ENCODE data around the gene NPR1. TPM values are rescaled to one million over a fixed set of nuclear protein-coding genes. Genes with fewer than 3 reads are reported as not detected.

NPR1 gene
- polyA plus RNA-seq, 3 donors from 2014 or later, result not detected

DNA sequence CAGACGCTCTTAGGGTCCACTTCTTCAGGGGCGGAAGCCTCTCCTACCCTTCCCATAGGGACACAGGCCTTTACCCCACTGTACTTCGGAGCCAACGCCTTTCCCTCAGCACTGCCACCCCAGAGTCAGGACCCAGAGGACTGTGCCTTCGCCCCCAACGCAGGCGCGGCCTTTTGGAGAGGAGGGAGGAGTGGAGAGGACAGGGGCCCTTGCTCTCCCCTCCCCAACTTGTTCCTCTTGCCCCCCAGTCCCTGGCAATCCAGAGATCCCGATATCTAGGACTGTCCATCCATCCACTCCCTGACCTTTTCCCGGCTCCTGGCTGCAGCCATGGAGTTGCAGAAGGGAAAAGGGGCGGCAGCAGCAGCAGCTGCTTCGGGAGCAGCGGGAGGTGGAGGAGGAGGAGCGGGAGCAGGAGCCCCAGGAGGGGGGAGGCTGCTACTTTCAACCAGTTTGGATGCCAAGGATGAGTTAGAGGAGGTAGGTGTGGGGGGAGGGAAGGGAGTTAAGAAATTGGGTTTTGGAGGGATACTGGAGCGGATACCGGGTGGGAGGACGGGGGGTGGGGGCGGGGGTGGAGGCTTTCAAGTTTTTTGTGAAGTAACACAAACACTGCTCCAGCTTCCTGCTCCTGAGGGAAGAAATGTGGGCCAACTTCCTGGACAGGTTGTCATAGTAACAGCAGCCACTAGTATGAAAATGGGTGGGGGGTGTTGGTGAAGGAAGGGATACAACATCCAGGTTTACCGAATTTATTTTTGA is 50.0 kb downstream of the NPR1 start:
- Mint-ChIP-seq H3K9me3 (no peaks in the 10 kb centered on the region), H3K27ac (peak overlapping the region; percentile 93 to 97 (median 94)), H3K27me3 (ENCODE audit: low read depth in 3 of 3) (peaks cover 4 to 7% (median 7%) of the 10 kb centered on the region in 3 donors), H3K4me3 (peak overlapping the region; percentile 84 to 96 (median 91)), H3K4me1 (peaks cover 25 to 40% of the 10 kb centered on the region in 2 donors), H3K36me3 (peaks cover 0 to 6% (median 0%) of the 10 kb centered on the region in 3 donors)
- no peak for DNase-seq

DNA sequence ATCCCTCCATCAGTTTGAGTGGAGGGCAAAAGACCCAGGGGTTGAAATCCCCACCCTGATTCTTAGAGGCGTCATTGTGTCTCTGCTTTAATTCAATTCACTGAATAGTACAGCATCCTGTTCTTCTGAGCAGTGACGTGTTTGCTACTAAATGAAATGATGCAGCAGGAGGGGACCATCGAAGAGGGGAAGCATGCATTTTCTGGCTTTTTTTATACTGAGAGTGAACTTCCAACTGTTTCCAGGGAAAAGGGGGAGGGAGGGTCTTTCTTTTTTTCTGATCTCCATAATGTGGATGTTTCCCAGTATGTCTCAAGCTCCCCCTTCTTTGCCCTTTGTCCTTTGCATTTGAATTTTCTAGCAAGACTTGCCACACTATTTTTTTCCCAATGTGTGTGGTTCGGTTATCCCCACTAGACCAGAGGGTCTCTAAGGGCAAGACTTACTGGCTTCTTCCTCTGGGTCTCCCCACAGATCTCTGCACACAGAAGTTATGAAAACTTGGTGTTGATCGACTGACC is 52.0 kb downstream of the NPR1 start:
- Mint-ChIP-seq H3K27me3 (ENCODE audit: low read depth in 3 of 3) (peaks cover 4 to 7% (median 5%) of the 10 kb centered on the region in 3 donors), H3K27ac (peak overlapping the region; percentile 52 to 84 (median 58)), H3K36me3 (peaks cover 0 to 9% (median 5%) of the 10 kb centered on the region in 3 donors), H3K4me1 (peaks cover 25 to 47% of the 10 kb centered on the region in 2 donors), H3K4me3 (peak overlapping the region in 4 of 5 donors; percentile 27 to 45 (median 37)), H3K9me3 (no peaks in the 10 kb centered on the region)
- DNase-seq, result no peak

DNA sequence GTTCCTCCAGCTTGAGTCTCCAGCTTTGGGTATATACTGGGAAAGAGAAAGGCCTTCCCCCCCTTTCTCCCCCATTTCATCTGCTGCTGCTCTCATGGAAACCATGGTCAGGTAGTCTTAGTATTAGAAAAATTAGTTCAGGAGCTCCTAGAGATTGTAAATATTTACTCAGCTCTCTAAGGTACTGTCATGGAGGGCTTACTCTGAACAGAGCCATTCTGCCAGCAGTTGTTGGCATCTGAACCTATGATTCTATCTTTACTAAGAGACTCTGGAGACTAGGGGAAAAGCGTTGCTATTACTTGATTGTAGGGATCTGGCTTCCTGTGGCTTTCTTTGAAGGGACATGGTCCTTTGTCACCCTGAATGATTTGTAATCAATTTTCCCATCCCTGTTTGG is 55.5 kb downstream of the NPR1 start:
- H3K27ac Mint-ChIP-seq, result no peak overlapping the region
- no peak for DNase-seq
- peaks cover 0 to 1% (median 0%) of the 10 kb centered on the region in 3 donors for H3K27me3 Mint-ChIP-seq (ENCODE audit: low read depth in 3 of 3)
- peaks cover 0 to 12% (median 5%) of the 10 kb centered on the region in 3 donors for H3K36me3 Mint-ChIP-seq
- H3K4me3 Mint-ChIP-seq, result no peak overlapping the region
- H3K4me1 Mint-ChIP-seq, result peaks cover 19 to 31% of the 10 kb centered on the region in 2 donors
- no peaks in the 10 kb centered on the region for H3K9me3 Mint-ChIP-seq

DNA sequence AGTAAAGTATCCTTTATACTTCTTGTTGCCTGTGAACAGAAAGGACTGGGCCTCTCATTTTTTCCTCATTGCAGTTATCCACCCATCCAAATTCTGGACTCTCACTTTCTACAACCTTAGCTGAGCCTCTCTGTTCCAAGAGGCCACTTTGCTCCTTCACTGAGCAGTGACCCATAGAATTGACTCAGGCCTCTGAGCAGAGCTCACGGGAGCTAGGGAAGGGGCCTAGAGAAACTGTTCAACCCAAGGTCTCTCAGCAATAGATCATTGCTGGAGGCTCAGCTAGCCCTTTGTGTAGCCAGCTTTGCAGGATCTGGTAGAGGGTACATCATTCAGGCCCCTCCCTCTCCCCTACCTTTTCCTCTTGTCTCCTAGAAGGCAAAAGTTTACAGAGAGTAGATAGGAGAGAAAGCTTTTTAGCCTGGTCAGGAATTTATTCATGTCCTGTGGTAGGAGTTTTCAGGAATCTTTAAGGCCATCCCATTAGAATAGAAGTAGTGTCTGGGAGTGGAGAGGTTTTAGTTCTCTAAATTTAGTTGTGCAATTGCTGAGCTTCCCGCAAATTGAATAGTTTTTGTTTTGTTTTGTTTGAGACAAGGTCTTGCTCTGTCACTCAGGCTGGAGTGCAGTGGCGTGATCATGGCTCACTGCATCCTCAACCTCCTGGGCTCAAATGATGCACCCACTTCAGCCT is 56.1 kb downstream of the NPR1 start:
- peaks cover 13 to 25% of the 10 kb centered on the region in 2 donors for H3K4me1 Mint-ChIP-seq
- DNase-seq, result no peak
- H3K36me3 Mint-ChIP-seq, result peaks cover 0 to 12% (median 5%) of the 10 kb centered on the region in 3 donors
- H3K27ac Mint-ChIP-seq, result peak overlapping the region in 2 of 6 donors; percentile 34 to 51
- no peak overlapping the region for H3K4me3 Mint-ChIP-seq
- peaks cover 0 to 1% (median 0%) of the 10 kb centered on the region in 3 donors for H3K27me3 Mint-ChIP-seq (ENCODE audit: low read depth in 3 of 3)
- no peaks in the 10 kb centered on the region for H3K9me3 Mint-ChIP-seq

DNA sequence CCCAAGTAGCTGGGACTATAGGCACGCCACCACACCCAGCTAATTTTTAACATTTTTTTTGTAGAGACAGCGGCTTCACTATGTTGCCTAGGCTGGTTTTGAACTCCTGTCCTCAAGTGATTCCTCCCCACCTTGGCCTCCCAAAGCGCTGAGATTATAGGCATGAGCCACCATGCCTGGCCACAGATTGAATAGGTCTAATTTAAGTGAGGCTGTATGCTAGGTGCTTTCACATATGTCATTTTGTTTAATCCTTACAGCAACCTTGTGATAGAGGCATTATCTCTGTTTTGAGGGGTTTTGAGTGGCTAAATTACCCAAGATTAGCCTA is 56.6 kb downstream of the NPR1 start:
- no peak overlapping the region for H3K4me3 Mint-ChIP-seq
- H3K9me3 Mint-ChIP-seq, result no peaks in the 10 kb centered on the region
- H3K27ac Mint-ChIP-seq, result peak overlapping the region in 2 of 6 donors; percentile 50 to 51
- peaks cover 0 to 1% (median 0%) of the 10 kb centered on the region in 3 donors for H3K27me3 Mint-ChIP-seq (ENCODE audit: low read depth in 3 of 3)
- peaks cover 0 to 12% (median 5%) of the 10 kb centered on the region in 3 donors for H3K36me3 Mint-ChIP-seq
- DNase-seq, result no peak
- peaks cover 9 to 20% of the 10 kb centered on the region in 2 donors for H3K4me1 Mint-ChIP-seq

DNA sequence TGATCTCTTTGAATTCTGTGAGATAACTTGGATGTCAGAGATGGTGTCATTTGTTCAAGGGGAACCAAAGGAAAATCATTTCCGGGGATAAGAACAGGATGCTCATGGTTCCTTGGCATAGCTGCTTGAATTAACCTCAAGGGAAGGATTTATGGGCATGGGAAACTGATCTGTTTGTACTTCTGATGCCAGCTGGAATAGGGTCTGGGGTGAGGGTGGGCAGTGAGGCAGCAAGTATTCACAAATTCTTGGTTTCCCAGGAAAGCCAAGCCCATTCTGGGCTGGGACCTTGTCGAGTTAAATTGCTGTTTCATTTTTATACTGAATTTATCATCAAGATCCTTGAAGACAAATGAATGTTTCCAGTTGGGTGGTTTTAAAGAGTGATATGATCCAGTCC is 63.5 kb downstream of the NPR1 start:
- Mint-ChIP-seq H3K27me3 (ENCODE audit: low read depth in 3 of 3) (no peaks in the 10 kb centered on the region), H3K9me3 (no peaks in the 10 kb centered on the region), H3K27ac (peak overlapping the region in 3 of 6 donors; percentile 1 to 53 (median 22)), H3K4me3 (no peak overlapping the region), H3K4me1 (peaks cover 0 to 4% of the 10 kb centered on the region in 2 donors), H3K36me3 (peaks cover 28 to 50% (median 29%) of the 10 kb centered on the region in 3 donors)
- no peak for DNase-seq

DNA sequence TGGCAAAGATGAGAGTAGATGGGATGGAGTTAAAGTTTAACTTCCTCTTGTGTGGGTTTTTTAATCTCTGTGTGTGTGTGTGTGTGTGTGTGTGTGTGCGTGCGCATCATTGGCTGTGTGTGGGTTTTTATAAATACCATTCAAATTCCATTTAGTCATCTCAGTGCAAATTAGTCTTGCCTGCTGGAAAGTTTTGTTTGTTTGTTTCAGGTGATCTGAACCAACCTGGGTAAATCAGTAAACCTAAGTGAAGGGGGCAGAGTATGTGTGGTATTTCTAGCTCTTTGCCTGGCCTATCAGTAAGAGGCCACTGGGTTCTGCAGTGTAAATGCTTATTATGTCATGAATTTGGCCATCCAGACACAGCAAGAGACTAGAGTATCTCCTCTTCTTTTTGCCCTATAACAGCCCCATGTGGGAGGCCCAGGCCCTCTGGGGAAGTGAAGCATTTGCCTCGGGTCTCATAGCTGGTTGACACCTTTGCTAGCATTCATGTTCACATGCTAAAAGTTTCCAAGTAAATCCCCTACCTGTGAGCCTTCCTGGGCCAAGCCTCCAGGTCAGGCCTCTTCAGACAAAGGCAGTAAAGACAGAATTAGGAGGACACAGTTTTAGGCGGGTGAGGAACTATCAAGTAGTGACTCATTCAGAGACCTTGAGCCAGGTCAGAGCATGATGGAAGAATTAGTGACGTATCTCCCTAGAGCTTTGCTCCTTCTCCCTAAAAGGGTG is 64.1 kb downstream of the NPR1 start:
- no peaks in the 10 kb centered on the region for H3K9me3 Mint-ChIP-seq
- H3K4me3 Mint-ChIP-seq, result no peak overlapping the region
- no peaks in the 10 kb centered on the region for H3K27me3 Mint-ChIP-seq (ENCODE audit: low read depth in 3 of 3)
- H3K27ac Mint-ChIP-seq, result peak overlapping the region in 2 of 6 donors; percentile 1 to 5
- DNase-seq, result no peak
- H3K36me3 Mint-ChIP-seq, result peaks cover 30 to 54% (median 34%) of the 10 kb centered on the region in 3 donors
- H3K4me1 Mint-ChIP-seq, result peaks cover 0 to 4% of the 10 kb centered on the region in 2 donors

Other genes with a start within 250 kb of the NPR1 start
- gene S100A7, start 218.0 kb upstream of the NPR1 start, polyA plus RNA-seq, result not detected
- gene S100A6, start 142.7 kb upstream of the NPR1 start, polyA plus RNA-seq, result 100 to 1,000 TPM; 472 to 828 (median 543) TPM
- gene S100A5, start 137.8 kb upstream of the NPR1 start, polyA plus RNA-seq, result under 1 TPM in 1 of 3 donors, not detected in 2; 0.68 TPM
- gene S100A4, start 132.9 kb upstream of the NPR1 start, polyA plus RNA-seq, result 1,000 to 10,000 TPM; 1,846 to 2,303 (median 2,006) TPM
- gene S100A3, start 129.4 kb upstream of the NPR1 start, polyA plus RNA-seq, result not detected
- under 1 TPM in 1 of 3 donors, not detected in 2; 0.83 TPM for gene S100A2, start 112.8 kb upstream of the NPR1 start, polyA plus RNA-seq
- gene S100A16, start 65.6 kb upstream of the NPR1 start, polyA plus RNA-seq, result not detected
- not detected for gene S100A14, start 62.4 kb upstream of the NPR1 start, polyA plus RNA-seq
- gene S100A13, start 51.2 kb upstream of the NPR1 start, polyA plus RNA-seq, result 1 to 10 TPM; 1.5 to 9.7 (median 3.7) TPM
- gene S100A1, start 50.3 kb upstream of the NPR1 start, polyA plus RNA-seq, result not detected
- gene CHTOP, start 44.6 kb upstream of the NPR1 start, polyA plus RNA-seq, result 10 to 100 TPM; 37.5 to 70.8 (median 63.1) TPM
- 100 to 1,000 TPM in 1 of 3 donors, 10 to 100 TPM in 2; 95.8 to 106 (median 96.0) TPM for gene SNAPIN, start 20.0 kb upstream of the NPR1 start, polyA plus RNA-seq
- gene ILF2, start 7.7 kb upstream of the NPR1 start, polyA plus RNA-seq, result 100 to 1,000 TPM; 162 to 221 (median 164) TPM
- 10 to 100 TPM in 1 of 3 donors, 1 to 10 TPM in 2; 7.5 to 14.5 (median 7.9) TPM for gene INTS3, start 49.4 kb downstream of the NPR1 start, polyA plus RNA-seq
- 10 to 100 TPM; 38.3 to 89.0 (median 54.3) TPM for gene SLC27A3, start 96.7 kb downstream of the NPR1 start, polyA plus RNA-seq
- 1 to 10 TPM; 1.3 to 5.5 (median 2.1) TPM for gene GATAD2B, start 244.3 kb downstream of the NPR1 start, polyA plus RNA-seq